DND-41 (cell line): Measurements from ENCODE around the gene SMAD1.

ENCODE experiments used
- EZH2 ChIP-seq: IDR thresholded peaks from 3 replicates; pipeline ENCODE4 v1.6.1; 2012; ENCODE audit warnings: borderline replicate concordance, low read depth, mild to moderate bottlenecking, moderate library complexity, low read length, inconsistent platforms; ENCODE audit not compliant: severe bottlenecking
- TF ChIP-seq, protein P1 (sequence below): IDR thresholded peaks from 2 replicates; pipeline ENCODE4 v1.5.1; 2012; ENCODE audit warnings: borderline replicate concordance, low read length, moderate library complexity, mild to moderate bottlenecking; ENCODE audit not compliant: poor library complexity, severe bottlenecking; ENCODE audit errors: extremely low read depth

GRCh38 chr4:145583191-145584055, 101.8 kb downstream of the SMAD1 start:
- TF ChIP-seq, protein P1, sequence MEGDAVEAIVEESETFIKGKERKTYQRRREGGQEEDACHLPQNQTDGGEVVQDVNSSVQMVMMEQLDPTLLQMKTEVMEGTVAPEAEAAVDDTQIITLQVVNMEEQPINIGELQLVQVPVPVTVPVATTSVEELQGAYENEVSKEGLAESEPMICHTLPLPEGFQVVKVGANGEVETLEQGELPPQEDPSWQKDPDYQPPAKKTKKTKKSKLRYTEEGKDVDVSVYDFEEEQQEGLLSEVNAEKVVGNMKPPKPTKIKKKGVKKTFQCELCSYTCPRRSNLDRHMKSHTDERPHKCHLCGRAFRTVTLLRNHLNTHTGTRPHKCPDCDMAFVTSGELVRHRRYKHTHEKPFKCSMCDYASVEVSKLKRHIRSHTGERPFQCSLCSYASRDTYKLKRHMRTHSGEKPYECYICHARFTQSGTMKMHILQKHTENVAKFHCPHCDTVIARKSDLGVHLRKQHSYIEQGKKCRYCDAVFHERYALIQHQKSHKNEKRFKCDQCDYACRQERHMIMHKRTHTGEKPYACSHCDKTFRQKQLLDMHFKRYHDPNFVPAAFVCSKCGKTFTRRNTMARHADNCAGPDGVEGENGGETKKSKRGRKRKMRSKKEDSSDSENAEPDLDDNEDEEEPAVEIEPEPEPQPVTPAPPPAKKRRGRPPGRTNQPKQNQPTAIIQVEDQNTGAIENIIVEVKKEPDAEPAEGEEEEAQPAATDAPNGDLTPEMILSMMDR: no peak
- no peak for TF ChIP-seq EZH2
